Fibroblast of lung (primary cell): ENCODE data around the gene PRKCSH. TPM values are rescaled to one million over a fixed set of nuclear protein-coding genes. Genes with fewer than 3 reads are reported as not detected.

Experiments used
- DNase-seq, 2 donors: peaks; one replicate each; pipeline versions ENCODE4 v3.0.0 to v3.0.0-alpha.2; 2010; ENCODE audit warnings: low read depth in 2 of 2
- H2AFZ ChIP-seq: 2 replicates; pipeline ENCODE4 v1.5.1; 2012; ENCODE audit warnings: low read length, control low read depth, inconsistent platforms
- H3K27ac ChIP-seq: 2 replicates; pipeline ENCODE4 v1.5.1; 2011; ENCODE audit warnings: low read length, control low read depth; ENCODE audit not compliant: insufficient read depth
- H3K27me3 ChIP-seq: 2 replicates; pipeline ENCODE4 v1.5.1; 2011; ENCODE audit warnings: mild to moderate bottlenecking, low read length; ENCODE audit not compliant: control insufficient read depth, insufficient read depth
- H3K36me3 ChIP-seq: 2 replicates; pipeline ENCODE4 v1.5.1; 2011; ENCODE audit warnings: low read length; ENCODE audit not compliant: control insufficient read depth, insufficient read depth
- H3K4me1 ChIP-seq: 2 replicates; pipeline ENCODE4 v1.5.1; 2011; ENCODE audit warnings: low read length; ENCODE audit not compliant: control insufficient read depth, insufficient read depth; ENCODE audit errors: extremely low read depth
- H3K4me2 ChIP-seq: 2 replicates; pipeline ENCODE4 v1.5.1; 2011; ENCODE audit warnings: low read length, control low read depth; ENCODE audit not compliant: insufficient read depth; ENCODE audit errors: extremely low read depth
- H3K4me3 ChIP-seq, 4 experiments: fragments of 200-600 bp in 1 of 4; sonication (generic) in 1 of 4; replicated peaks in 1 of 4; 2 replicates each; pipeline ENCODE4 v1.5.1; 2011 to 2016; ENCODE audit warnings: low read length in 4 of 4, low read depth in 3 of 4, mild to moderate bottlenecking in 3 of 4, control low read depth in 2 of 4, inconsistent platforms in 1 of 4, mixed read lengths in 1 of 4; ENCODE audit not compliant: insufficient read depth in 1 of 4; ENCODE audit errors: control extremely low read depth in 1 of 4
- H3K79me2 ChIP-seq: 2 replicates; pipeline ENCODE4 v1.5.1; 2012; ENCODE audit warnings: mild to moderate bottlenecking, low read length, inconsistent platforms; ENCODE audit not compliant: control insufficient read depth, insufficient read depth
- H3K9ac ChIP-seq: 2 replicates; pipeline ENCODE4 v1.5.1; 2011; ENCODE audit warnings: mild to moderate bottlenecking, low read length, control low read depth; ENCODE audit not compliant: insufficient read depth
- H3K9me3 ChIP-seq: 2 replicates; pipeline ENCODE4 v1.5.1; 2012; ENCODE audit warnings: low read depth, low read length; ENCODE audit not compliant: control insufficient read depth, insufficient read depth
- H4K20me1 ChIP-seq: 2 replicates; pipeline ENCODE4 v1.5.1; 2011; ENCODE audit warnings: low read length; ENCODE audit not compliant: control insufficient read depth, insufficient read depth; ENCODE audit errors: extremely low read depth
- EZH2 ChIP-seq: IDR thresholded peaks from 2 replicates; pipeline ENCODE4 v1.5.1; 2012; ENCODE audit warnings: low read length, control low read depth, mild to moderate bottlenecking; ENCODE audit errors: missing control alignments
- polyA plus RNA-seq, 2 donors: library from polyadenylated mRNA; depleted of rRNA in 1 of 2; stranded (reverse) in 1 of 2; unstranded in 1 of 2; fragments of >200 nt; gene quantifications; 2 replicates each; pipeline ENCODE4 v1.2.1, GENCODE V29; 2011 to 2012; ENCODE audit warnings: missing spikeins in 1 of 2
- total RNA-seq: library from RNA; depleted of rRNA; stranded (reverse); fragments of >200 nt; gene quantifications from 2 replicates; pipeline ENCODE4 v1.2.1, GENCODE V29; 2014
- TF ChIP-seq, protein P1 (sequence below), 2 donors: IDR thresholded peaks in 1 of 2; conservative IDR thresholded peaks in 1 of 2; 1 replicate in 1 of 2; 2 replicates in 1 of 2; pipeline ENCODE4 v1.5.1; 2011 to 2012; ENCODE audit warnings: low read length in 2 of 2, control low read depth in 1 of 2, inconsistent platforms in 1 of 2, low read depth in 1 of 2, mild to moderate bottlenecking in 1 of 2

The PRKCSH gene
- total and polyA plus RNA-seq, 2 donors (not counting 1 experiment from before 2014, with no cell fraction given) = 117 to 134 TPM

GRCh38 chr19:11456659-11457058 lies 21.2 kb downstream of the PRKCSH start:
- Histone ChIP-seq H3K9ac (no peak overlapping the region), H3K27ac (no peak overlapping the region), H3K79me2 (no peaks in the 10 kb centered on the region), H3K4me1 (no peaks in the 10 kb centered on the region), H3K36me3 (no peaks in the 10 kb centered on the region), H3K9me3 (no peaks in the 10 kb centered on the region), H2AFZ (no peak overlapping the region), H4K20me1 (no peaks in the 10 kb centered on the region), H3K27me3 (no peaks in the 10 kb centered on the region), H3K4me3 (no peak overlapping the region), H3K4me2 (no peak overlapping the region)
- no peak for TF ChIP-seq EZH2
- TF ChIP-seq, protein P1, sequence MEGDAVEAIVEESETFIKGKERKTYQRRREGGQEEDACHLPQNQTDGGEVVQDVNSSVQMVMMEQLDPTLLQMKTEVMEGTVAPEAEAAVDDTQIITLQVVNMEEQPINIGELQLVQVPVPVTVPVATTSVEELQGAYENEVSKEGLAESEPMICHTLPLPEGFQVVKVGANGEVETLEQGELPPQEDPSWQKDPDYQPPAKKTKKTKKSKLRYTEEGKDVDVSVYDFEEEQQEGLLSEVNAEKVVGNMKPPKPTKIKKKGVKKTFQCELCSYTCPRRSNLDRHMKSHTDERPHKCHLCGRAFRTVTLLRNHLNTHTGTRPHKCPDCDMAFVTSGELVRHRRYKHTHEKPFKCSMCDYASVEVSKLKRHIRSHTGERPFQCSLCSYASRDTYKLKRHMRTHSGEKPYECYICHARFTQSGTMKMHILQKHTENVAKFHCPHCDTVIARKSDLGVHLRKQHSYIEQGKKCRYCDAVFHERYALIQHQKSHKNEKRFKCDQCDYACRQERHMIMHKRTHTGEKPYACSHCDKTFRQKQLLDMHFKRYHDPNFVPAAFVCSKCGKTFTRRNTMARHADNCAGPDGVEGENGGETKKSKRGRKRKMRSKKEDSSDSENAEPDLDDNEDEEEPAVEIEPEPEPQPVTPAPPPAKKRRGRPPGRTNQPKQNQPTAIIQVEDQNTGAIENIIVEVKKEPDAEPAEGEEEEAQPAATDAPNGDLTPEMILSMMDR (conservative IDR thresholded peaks at IDR 0.05 in 1 of 2, IDR thresholded peaks at IDR 0.05 in 1 of 2; ENCODE audit: low read depth in 1 of 2, low read length in 2 of 2) = no peak
- DNase-seq = no peak

DNA sequence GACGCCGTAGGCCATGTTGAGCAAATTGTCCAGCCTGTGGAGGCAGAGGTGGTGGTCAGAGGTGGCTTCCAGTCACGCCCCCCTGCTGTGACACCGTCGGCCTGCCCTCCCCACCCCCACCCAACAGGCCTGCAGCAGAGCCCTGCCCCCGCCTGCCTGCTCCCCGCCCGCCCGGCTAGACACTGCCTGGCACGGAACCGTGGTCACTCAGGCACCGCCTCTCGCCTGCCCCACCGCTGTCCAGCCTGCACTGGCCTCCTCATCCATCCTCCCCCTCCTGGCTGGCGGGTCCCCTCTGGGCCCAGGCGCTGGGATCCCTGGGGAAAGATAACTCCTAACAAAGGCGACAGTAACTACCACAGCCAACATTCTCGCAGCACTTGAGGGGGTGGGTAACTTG lies 21.7 kb downstream of the PRKCSH start:
- H3K27ac ChIP-seq = no peak overlapping the region
- DNase-seq = no peak
- H3K9me3 ChIP-seq = no peaks in the 10 kb centered on the region
- H3K36me3 ChIP-seq = no peaks in the 10 kb centered on the region
- no peaks in the 10 kb centered on the region for H3K79me2 ChIP-seq
- H3K27me3 ChIP-seq = no peaks in the 10 kb centered on the region
- H4K20me1 ChIP-seq = no peaks in the 10 kb centered on the region
- TF ChIP-seq EZH2 = no peak
- TF ChIP-seq, protein P1 (conservative IDR thresholded peaks at IDR 0.05 in 1 of 2, IDR thresholded peaks at IDR 0.05 in 1 of 2; ENCODE audit: low read depth in 1 of 2, low read length in 2 of 2) = no peak
- no peaks in the 10 kb centered on the region for H3K4me1 ChIP-seq
- H3K4me3 ChIP-seq = no peak overlapping the region
- H2AFZ ChIP-seq = no peak overlapping the region
- no peak overlapping the region for H3K9ac ChIP-seq
- no peak overlapping the region for H3K4me2 ChIP-seq

DNA sequence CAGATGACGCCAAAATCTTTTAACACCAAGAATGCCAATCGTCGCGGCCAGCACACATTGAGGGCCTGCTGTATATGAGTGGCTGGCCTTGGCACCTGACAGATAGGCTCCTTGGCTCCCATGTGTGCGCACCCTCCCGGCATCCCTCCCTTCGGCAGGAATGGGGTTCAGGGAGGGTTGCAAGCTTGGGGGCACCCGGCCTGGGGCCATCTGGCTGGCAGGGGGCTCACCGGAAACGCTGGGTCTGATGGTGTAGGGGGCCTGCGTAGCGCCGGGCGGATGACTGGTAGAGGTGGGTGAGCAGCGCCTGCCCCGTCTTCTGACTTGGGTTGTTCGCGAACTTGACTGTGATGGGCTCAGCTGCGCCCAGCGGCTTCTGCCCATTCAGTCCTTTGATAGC lies 22.4 kb downstream of the PRKCSH start:
- TF ChIP-seq EZH2 = no peak
- TF ChIP-seq, protein P1 (conservative IDR thresholded peaks at IDR 0.05 in 1 of 2, IDR thresholded peaks at IDR 0.05 in 1 of 2; ENCODE audit: low read depth in 1 of 2, low read length in 2 of 2) = no peak
- no peak for DNase-seq
- H3K4me3 ChIP-seq = no peak overlapping the region
- H3K79me2 ChIP-seq = no peaks in the 10 kb centered on the region
- H3K36me3 ChIP-seq = no peaks in the 10 kb centered on the region
- no peaks in the 10 kb centered on the region for H3K9me3 ChIP-seq
- H3K4me1 ChIP-seq = no peaks in the 10 kb centered on the region
- H2AFZ ChIP-seq = no peak overlapping the region
- no peak overlapping the region for H3K27ac ChIP-seq
- no peaks in the 10 kb centered on the region for H4K20me1 ChIP-seq
- no peaks in the 10 kb centered on the region for H3K27me3 ChIP-seq
- H3K4me2 ChIP-seq = no peak overlapping the region
- no peak overlapping the region for H3K9ac ChIP-seq
